HG03135 (cell line): ENCODE data around the gene AKAP13.
"Not testable (repeated sequence)": the region's sequence is repeated elsewhere in the genome, so short reads cannot be mapped to it uniquely, and the experiment has no call there.

Source experiments
- ATAC-seq: cut with Tn5 transposase; IDR thresholded peaks from one replicate; pipeline ENCODE4 v1.9.1; 2021; ENCODE audit warnings: mild to moderate bottlenecking, moderate library complexity; ENCODE audit not compliant: unreplicated experiment

Gene AKAP13

GRCh38 chr15:85349062-85349461 is 31.3 kb upstream of the AKAP13 start:
- ATAC-seq = not testable (repeated sequence)

- ATAC-seq = no peak
Observed at GRCh38 chr15:85350395-85350794, 30.0 kb upstream of the AKAP13 start.

- ATAC-seq = not testable (repeated sequence)
Observed at GRCh38 chr15:85351501-85351900, 28.9 kb upstream of the AKAP13 start.

GRCh38 chr15:85351965-85352364 is 28.4 kb upstream of the AKAP13 start:
- ATAC-seq = no peak

- ATAC-seq = no peak
Observed at GRCh38 chr15:85353516-85353915, 26.9 kb upstream of the AKAP13 start.

- ATAC-seq = no peak
Observed at GRCh38 chr15:85354461-85354860, 25.9 kb upstream of the AKAP13 start.

- no peak for ATAC-seq
Observed at GRCh38 chr15:85354948-85355347, 25.5 kb upstream of the AKAP13 start.

GRCh38 chr15:85356276-85356675 is 24.1 kb upstream of the AKAP13 start:
- no peak for ATAC-seq

- ATAC-seq = peak; percentile 62
Observed at GRCh38 chr15:85361323-85361722, 19.1 kb upstream of the AKAP13 start.

- no peak for ATAC-seq
Observed at GRCh38 chr15:85362436-85363081, 17.8 kb upstream of the AKAP13 start.

GRCh38 chr15:85365980-85366379 is 14.4 kb upstream of the AKAP13 start:
- no peak for ATAC-seq

GRCh38 chr15:85367741-85368140 is 12.7 kb upstream of the AKAP13 start:
- ATAC-seq = no peak

GRCh38 chr15:85374831-85375230 is 5.6 kb upstream of the AKAP13 start:
- no peak for ATAC-seq

GRCh38 chr15:85377269-85377668 is 3.1 kb upstream of the AKAP13 start:
- ATAC-seq = no peak

- ATAC-seq = no peak
Observed at GRCh38 chr15:85377986-85378385, 2.4 kb upstream of the AKAP13 start.

GRCh38 chr15:85379403-85380131 is 836 bp upstream of the AKAP13 start:
- ATAC-seq = no peak

GRCh38 chr15:85380812-85381642 is 624 bp downstream of the AKAP13 start:
- ATAC-seq = peak; percentile 37

GRCh38 chr15:85381850-85382751 is 1.7 kb downstream of the AKAP13 start:
- ATAC-seq = no peak

- ATAC-seq = no peak
Observed at GRCh38 chr15:85382942-85383341, 2.5 kb downstream of the AKAP13 start.

- ATAC-seq = no peak
Observed at GRCh38 chr15:85383470-85384148, 3.2 kb downstream of the AKAP13 start.
